Mucosa of descending colon (tissue), 3 donors: ENCODE measurements around the gene COG2. TPM values are rescaled to one million over a fixed set of nuclear protein-coding genes. Genes with fewer than 3 reads are reported as not detected.

Source experiments
- ATAC-seq: fragments of 200-7000 bp; cut with Tn5 transposase; one replicate; pipeline ENCODE4 v1.9.1; 2020; ENCODE audit warnings: mild to moderate bottlenecking, moderate library complexity
- DNase-seq, 3 donors: peaks; one replicate each; pipeline ENCODE4 v3.0.0-alpha.2; 2020
- H3K36me3 ChIP-seq: fragments of 200-600 bp; one replicate; pipeline ENCODE4 v1.8.0; 2021; ENCODE audit warnings: low read depth, mild to moderate bottlenecking
- H3K4me1 ChIP-seq: fragments of 200-600 bp; one replicate; pipeline ENCODE4 v1.8.0; 2021; ENCODE audit warnings: low read depth, mild to moderate bottlenecking
- H3K4me3 ChIP-seq: fragments of 200-600 bp; one replicate; pipeline ENCODE4 v1.8.0; 2021; ENCODE audit warnings: mild to moderate bottlenecking
- H3K9me3 ChIP-seq: fragments of 200-600 bp; one replicate; pipeline ENCODE4 v1.8.0; 2021; ENCODE audit warnings: mild to moderate bottlenecking
- intact Hi-C, 2 donors: fragments of 100-400 bp; cut with DNase I in 1 of 2; cut with micrococcal nuclease in 1 of 2; formaldehyde crosslinking; loops; one replicate each; pipeline versions ENCODE4 v1.11.0 to v1.11.1; 2022; cut with DNase I, micrococcal nuclease
- total RNA-seq, 3 donors: library from RNA; stranded (reverse); fragmentation: NEBNext Ultra II Directional in 2 of 3; extraction: Animal tissue kit (Norgen Biotek cat#: 25700) in 2 of 3; gene quantifications; one replicate each; pipeline versions ENCODE4 v1.2.1 to v1.2.4, GENCODE V29; 2021 to 2023
- TF ChIP-seq, protein P1 (sequence below): fragments of 200-600 bp; IDR thresholded peaks from one replicate; pipeline ENCODE4 v1.8.0; 2022; ENCODE audit warnings: antibody characterized with exemption, mild to moderate bottlenecking
- donor health status: DM: no; HTN: no; CAD: no; lungs with moderate emphysema.
- donor health status: DM: no; HTN: no; CAD: no.
- donor health status: DM: no; HTN: yes; CAD: no.

The COG2 gene
- total RNA-seq, 3 donors from 2014 or later: 38.0 to 46.2 (median 38.1) TPM

DNA sequence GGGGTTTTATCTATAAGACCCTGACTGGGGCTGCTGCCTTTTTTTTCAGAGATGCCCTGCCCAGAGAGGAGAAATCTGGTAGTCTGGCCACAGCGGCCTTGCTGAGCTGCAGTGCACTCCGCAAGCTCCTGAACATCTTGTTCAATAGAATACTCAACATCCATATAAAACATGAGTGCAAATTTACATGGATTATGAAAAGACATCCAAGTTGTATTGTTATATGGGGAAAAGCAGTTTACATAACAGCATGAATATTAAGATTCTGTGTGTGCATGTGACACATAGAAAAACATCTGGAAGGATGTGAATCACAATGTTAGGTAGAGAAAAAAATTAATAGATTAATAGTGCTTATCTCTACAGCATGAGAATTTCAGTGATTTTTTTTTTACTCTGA lies 16.4 kb downstream of the COG2 start:
- H3K4me1 ChIP-seq: no peaks in the 10 kb centered on the region
- no peaks in the 10 kb centered on the region for H3K36me3 ChIP-seq
- no peak for DNase-seq
- TF ChIP-seq, protein P1, sequence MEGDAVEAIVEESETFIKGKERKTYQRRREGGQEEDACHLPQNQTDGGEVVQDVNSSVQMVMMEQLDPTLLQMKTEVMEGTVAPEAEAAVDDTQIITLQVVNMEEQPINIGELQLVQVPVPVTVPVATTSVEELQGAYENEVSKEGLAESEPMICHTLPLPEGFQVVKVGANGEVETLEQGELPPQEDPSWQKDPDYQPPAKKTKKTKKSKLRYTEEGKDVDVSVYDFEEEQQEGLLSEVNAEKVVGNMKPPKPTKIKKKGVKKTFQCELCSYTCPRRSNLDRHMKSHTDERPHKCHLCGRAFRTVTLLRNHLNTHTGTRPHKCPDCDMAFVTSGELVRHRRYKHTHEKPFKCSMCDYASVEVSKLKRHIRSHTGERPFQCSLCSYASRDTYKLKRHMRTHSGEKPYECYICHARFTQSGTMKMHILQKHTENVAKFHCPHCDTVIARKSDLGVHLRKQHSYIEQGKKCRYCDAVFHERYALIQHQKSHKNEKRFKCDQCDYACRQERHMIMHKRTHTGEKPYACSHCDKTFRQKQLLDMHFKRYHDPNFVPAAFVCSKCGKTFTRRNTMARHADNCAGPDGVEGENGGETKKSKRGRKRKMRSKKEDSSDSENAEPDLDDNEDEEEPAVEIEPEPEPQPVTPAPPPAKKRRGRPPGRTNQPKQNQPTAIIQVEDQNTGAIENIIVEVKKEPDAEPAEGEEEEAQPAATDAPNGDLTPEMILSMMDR: no peak
- intact Hi-C loops: no loop called here
- no peak for ATAC-seq
- no peak overlapping the region for H3K4me3 ChIP-seq
- H3K9me3 ChIP-seq: no peaks in the 10 kb centered on the region

DNA sequence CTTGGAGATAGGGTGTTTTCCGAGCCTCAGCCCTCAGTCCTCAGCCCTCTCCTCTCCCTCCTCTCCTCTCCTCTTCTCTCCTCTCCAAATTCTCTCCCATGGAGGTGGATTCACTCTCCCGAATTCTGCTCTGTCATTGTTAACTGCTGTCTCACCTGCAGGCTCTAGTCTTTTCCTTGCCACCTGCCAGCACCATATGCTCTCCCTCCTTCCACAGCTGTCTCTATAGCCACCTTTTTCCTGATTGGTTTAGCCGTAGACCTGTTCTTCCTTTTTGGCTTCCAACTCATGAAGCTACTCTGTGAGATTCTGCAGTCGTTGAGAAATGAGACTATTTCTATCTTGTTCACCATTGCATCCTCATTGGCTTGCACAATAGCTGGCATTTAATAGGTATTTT lies 19.7 kb downstream of the COG2 start:
- TF ChIP-seq, protein P1: no peak
- Histone ChIP-seq H3K4me1 (no peaks in the 10 kb centered on the region), H3K9me3 (no peaks in the 10 kb centered on the region), H3K4me3 (no peak overlapping the region), H3K36me3 (no peaks in the 10 kb centered on the region)
- no peak for DNase-seq
- ATAC-seq: no peak
- intact Hi-C loops: no loop called here

DNA sequence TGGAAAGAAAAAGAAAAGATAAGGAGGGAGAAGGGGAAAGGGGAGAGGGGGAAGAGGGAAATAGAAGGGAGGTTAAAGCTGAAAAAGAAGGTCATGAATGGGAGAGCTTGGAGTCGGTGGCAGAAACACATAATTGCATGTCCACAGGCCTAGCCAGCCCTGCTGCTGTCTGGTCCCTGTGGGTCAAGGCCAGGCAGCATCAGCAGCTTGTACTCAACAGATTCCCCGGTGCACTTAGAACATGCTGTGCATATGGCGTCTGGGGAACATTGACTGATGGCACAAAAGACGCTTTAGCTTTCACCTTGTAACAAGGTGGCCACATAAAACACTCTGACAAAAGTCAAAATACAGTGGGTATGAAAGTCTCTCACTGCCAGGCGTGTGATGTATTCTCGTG lies 25.9 kb downstream of the COG2 start:
- Histone ChIP-seq H3K36me3 (peaks cover 4% of the 10 kb centered on the region), H3K9me3 (no peaks in the 10 kb centered on the region), H3K4me3 (no peak overlapping the region), H3K4me1 (no peaks in the 10 kb centered on the region)
- intact Hi-C loops: no loop called here
- ATAC-seq (no peak), DNase-seq (no peak)
- TF ChIP-seq, protein P1: no peak

DNA sequence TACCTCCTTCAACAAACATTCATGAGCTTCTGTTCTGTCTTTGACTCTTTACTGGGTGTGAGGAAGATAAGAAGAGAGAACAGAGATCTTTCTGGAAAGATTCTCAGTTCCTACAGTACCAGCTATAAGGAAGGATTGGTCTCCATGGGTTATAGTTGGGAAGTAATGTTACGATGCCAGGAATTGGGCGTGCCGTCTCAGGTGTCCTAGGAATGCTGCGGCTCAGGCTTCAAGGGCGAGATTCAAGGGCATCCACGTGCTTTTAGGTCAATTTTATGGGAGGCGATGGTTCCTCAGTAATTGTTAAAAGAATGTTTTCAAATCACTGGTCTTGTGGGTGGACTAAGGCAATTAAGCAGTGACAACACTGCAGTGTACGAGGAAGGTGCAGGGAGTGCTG lies 27.3 kb downstream of the COG2 start:
- H3K4me3 ChIP-seq: no peak overlapping the region
- intact Hi-C loops: no loop called here
- H3K9me3 ChIP-seq: no peaks in the 10 kb centered on the region
- TF ChIP-seq, protein P1: no peak
- peaks cover 4% of the 10 kb centered on the region for H3K36me3 ChIP-seq
- no peak for DNase-seq
- ATAC-seq: no peak
- no peaks in the 10 kb centered on the region for H3K4me1 ChIP-seq

DNA sequence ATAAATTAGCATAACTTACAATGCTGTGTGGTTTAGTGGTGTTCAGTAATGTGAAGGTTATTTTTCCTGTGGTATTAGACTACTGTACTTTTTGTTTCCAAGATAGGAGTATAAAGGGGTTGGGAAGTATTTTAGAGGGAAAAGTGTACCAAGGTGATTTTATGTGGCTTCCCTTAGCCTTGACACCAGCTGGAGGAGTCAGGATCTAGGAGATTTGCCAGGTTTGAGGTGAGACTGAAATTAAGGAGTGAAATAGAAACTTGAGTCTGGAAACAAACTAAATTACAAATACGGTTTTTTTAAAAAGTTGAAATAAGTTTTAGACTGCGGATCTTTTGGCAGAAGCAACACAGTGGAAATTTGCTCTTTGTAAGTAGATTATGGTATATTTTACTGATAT lies 32.3 kb downstream of the COG2 start:
- intact Hi-C loops: no loop called here
- no peaks in the 10 kb centered on the region for H3K36me3 ChIP-seq
- no peak overlapping the region for H3K4me3 ChIP-seq
- TF ChIP-seq, protein P1: no peak
- ATAC-seq (no peak), DNase-seq (no peak)
- no peaks in the 10 kb centered on the region for H3K4me1 ChIP-seq
- H3K9me3 ChIP-seq: no peaks in the 10 kb centered on the region

DNA sequence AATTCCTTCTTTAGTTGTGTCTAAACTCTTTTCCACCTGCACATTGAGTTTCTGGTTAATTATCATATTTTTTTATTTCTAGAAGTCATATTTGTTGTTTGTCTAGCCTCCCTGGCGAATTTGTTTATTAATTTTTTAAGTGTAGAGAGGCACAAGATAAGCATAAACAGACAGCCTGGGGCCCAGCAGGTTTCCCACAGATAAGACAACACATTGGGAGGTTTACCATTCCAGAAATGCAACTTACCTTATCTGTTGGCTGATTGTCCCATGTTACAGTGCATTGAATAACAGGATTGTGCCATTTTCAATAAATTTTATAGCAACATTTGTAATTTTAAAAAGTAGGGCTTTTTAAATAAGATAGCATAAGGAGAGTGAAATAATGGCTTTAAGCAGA lies 34.9 kb downstream of the COG2 start:
- ATAC-seq: no peak
- no peak for DNase-seq
- TF ChIP-seq, protein P1: no peak
- no peaks in the 10 kb centered on the region for H3K9me3 ChIP-seq
- H3K36me3 ChIP-seq: no peaks in the 10 kb centered on the region
- intact Hi-C loops: no loop called here
- no peak overlapping the region for H3K4me3 ChIP-seq
- H3K4me1 ChIP-seq: no peaks in the 10 kb centered on the region
